ENCODE results near the gene UFD1. TPM values are rescaled to one million over a fixed set of nuclear protein-coding genes. Genes with fewer than 3 reads are reported as not detected.

The UFD1 gene
- total and polyA plus RNA-seq, 9 of the 15 experiments (the other 6 are each of a cell fraction or from before 2014, with no cell fraction given) = 238 to 645 (median 363) TPM

- TF ChIP-seq PURB (CRISPR knock-in tag; IDR thresholded peaks at IDR 0.05; ENCODE audit: low read depth) (peak; percentile 61; the same call in 1 of the 2 replicates), ZBTB1 (CRISPR knock-in tag; IDR thresholded peaks at IDR 0.05; ENCODE audit: borderline replicate concordance, low read depth) (0 out of 2 replicates have a peak, but pooled peaks have one; percentile 42), ZBED1 (IDR thresholded peaks at IDR 0.05) (0 out of 2 replicates have a peak, but pooled peaks have one; percentile 46), SUPT5H (IDR thresholded peaks at IDR 0.05) (peak; percentile 19; the same call in 1 of the 2 replicates), POLR3A (IDR thresholded peaks at IDR 0.05; ENCODE audit: borderline replicate concordance, extremely low read depth, insufficient read depth, insufficient read length) (no peak), PML (IDR thresholded peaks at IDR 0.05; ENCODE audit: low read length) (0 out of 2 replicates have a peak, but pooled peaks have one; percentile 31), ZNF740 (CRISPR knock-in tag; IDR thresholded peaks at IDR 0.05) (peak; percentile 67; the same call in 1 of the 2 replicates), ZNF740 (tag; IDR thresholded peaks at IDR 0.05) (no peak)
- TF ChIP-seq, protein P1, sequence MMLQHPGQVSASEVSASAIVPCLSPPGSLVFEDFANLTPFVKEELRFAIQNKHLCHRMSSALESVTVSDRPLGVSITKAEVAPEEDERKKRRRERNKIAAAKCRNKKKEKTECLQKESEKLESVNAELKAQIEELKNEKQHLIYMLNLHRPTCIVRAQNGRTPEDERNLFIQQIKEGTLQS (IDR thresholded peaks at IDR 0.05) = no peak
- TF ChIP-seq, protein P1 (CRISPR knock-in tag; conservative IDR thresholded peaks at IDR 0.05) = 0 out of 2 replicates have a peak, but pooled peaks have one; percentile 48
Observed at GRCh38 chr22:19504900-19505734, 26.1 kb upstream of the UFD1 start (continued).
